M059J (cell line): ENCODE measurements around the gene ANKRD28. TPM values are rescaled to one million over a fixed set of nuclear protein-coding genes. Genes with fewer than 3 reads are reported as not detected.
"Not testable (repeated sequence)": the region's sequence is repeated elsewhere in the genome, so short reads cannot be mapped to it uniquely, and the experiment has no call there.

Source experiments
- DNase-seq: peaks from one replicate; pipeline ENCODE4 v3.0.0-alpha.2; 2012; ENCODE audit warnings: low read depth
- total RNA-seq: library from RNA; depleted of rRNA; stranded (reverse); fragments of >200 nt; shearing (Covaris generic); gene quantifications from 2 replicates; pipeline ENCODE4 v1.2.3, GENCODE V29; 2014; rRNA removed

Gene ANKRD28
- total RNA-seq, result 32.2 and 41.9 TPM in 2 replicates

DNA sequence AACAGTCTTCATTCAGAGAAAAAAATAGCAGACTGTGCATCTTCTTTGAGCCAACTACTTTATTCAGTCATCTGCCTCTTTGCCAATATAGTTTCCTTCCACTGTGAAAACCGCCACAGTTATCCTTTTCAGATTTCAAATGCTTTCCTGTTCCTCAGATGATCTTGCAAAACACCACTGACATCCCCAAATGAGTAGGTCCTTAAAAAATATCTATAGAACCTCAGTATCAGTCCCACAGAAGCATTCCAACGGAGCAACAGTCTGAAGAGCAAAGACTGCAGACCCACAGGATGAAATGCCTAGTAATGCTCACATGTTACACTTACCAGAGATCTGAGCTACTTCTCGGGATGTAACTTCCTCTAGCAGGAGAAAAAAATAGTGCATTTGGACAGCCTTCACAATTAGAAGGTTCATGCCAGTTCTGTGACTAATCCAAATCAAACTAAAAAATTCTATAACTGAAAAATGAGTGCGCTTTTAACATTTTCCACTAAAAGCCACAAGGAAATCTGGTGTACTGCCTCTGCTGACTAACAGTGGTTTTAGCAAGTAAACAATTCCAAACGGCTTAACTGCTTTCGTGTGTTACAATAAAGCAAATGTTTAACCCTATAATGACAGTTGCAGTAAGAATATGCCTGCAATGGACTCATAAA is at the start of gene ANKRD28:
Gene ANKRD28, minus strand, starts transcription at position 338 of the 662 bp plus-strand sequence. CDS start 1,458 bp downstream, outside the sequence.
- DNase-seq, result peak; percentile 95

- DNase-seq, result no peak
Observed at GRCh38 chr3:15847239-15847638, 49.5 kb upstream of the ANKRD28 start.

- no peak for DNase-seq
Observed at GRCh38 chr3:15846606-15847005, 48.8 kb upstream of the ANKRD28 start.

GRCh38 chr3:15845475-15845874 is 47.7 kb upstream of the ANKRD28 start:
- no peak for DNase-seq

DNA sequence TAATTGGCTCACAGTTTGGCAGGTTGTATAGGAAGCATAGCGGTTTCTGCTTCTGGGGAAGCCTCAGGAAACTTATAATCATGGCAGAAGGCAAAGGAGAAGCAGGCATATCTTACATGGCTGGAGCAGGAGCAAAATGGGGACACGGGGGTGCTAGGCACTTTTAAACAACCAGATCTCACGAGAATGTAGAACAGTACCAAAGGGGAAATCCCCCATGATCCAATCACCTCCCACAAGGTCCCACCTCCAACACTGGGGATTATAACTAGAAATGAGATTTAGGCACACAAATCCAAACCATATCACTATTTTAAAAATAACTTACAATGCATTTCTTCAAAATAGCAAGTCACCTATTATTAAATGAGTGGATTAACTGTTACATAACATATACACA is 47.1 kb upstream of the ANKRD28 start:
- no peak for DNase-seq

GRCh38 chr3:15841091-15841973 is 43.6 kb upstream of the ANKRD28 start:
- DNase-seq, result not testable (repeated sequence)

DNA sequence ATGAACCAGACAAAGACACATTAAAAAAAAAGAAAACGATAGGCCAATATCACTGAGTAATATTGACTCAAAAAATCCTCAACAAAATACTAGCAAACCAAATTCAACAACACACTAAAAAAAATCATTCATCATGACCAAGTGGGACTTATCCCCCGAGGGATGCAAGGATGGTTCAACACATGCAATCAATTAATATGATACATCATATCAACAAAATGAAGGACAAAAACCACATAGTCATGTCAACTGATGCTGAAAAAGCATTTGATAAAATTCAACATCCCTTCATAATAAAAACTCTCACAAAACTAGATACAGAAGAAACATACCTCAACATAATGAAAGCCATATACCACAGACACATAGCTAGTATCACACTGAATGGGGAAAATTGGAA is 41.8 kb upstream of the ANKRD28 start:
- DNase-seq, result no peak

DNA sequence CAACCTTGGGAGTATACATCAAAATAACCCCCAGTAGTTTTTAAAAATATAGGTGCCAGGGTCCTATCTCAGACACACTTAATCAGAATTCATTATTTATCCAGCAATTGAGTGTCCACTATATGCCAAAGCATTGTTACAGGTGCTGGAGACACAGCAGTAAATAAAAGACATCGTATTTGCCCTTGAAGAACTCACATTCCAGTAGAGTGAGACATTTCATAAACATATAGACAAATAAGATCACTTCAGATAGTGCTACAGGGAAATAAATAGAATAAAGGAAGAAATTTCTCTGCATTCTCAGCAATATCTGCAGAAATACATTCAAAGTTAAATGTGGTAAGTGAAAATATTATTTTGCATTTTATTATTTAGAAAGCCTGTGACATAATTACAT is 34.1 kb upstream of the ANKRD28 start:
- DNase-seq, result no peak

DNA sequence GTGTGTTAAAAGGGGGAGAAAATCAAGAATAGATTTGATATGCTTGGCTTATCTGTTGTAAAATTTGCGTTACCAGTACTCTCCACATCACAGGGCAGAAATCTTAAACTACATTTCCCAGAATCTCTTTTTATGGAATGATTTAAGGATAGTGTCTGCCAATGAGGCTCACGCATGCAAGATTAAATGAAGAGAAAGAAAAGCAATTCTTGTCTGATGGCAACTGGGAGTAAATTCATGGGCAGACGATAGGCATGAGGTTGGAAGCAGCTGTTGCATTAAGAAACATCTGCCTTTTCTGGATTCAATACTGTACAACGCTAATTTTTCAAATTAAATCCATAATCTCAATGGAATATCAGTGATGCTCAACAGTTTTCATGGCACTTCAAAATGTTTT is 27.2 kb upstream of the ANKRD28 start:
- no peak for DNase-seq

- no peak for DNase-seq
Observed at GRCh38 chr3:15823092-15823491, 25.3 kb upstream of the ANKRD28 start.

GRCh38 chr3:15822281-15822680 is 24.5 kb upstream of the ANKRD28 start:
- no peak for DNase-seq

- peak; percentile 14 for DNase-seq
Observed at GRCh38 chr3:15820911-15821310, 23.1 kb upstream of the ANKRD28 start.

GRCh38 chr3:15819576-15819975 is 21.8 kb upstream of the ANKRD28 start:
- no peak for DNase-seq

GRCh38 chr3:15819043-15819442 is 21.3 kb upstream of the ANKRD28 start:
- no peak for DNase-seq

GRCh38 chr3:15815696-15816095 is 17.9 kb upstream of the ANKRD28 start:
- peak; percentile 74 for DNase-seq

GRCh38 chr3:15813079-15813478 is 15.3 kb upstream of the ANKRD28 start:
- DNase-seq, result not testable (repeated sequence)

GRCh38 chr3:15812183-15812582 is 14.4 kb upstream of the ANKRD28 start:
- peak; percentile 29 for DNase-seq

DNA sequence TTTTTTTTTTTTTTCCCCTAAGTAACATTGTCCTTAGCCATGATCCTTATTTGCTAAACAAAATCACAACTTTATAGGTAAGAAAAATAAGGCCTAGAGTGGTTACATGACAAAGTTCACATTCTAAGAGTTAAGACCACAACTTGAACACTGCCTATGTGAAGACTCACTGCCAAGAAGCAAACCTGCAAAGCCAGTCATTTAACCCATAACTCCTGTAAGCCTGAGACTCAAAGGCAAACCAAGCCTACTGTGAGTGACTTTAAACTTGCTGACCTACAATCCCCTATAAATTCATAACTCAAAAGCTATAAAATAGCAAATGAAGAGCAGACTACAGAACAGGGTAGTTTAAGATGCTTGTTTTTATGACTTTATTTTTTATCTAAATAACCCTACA is 12.9 kb upstream of the ANKRD28 start:
- DNase-seq, result no peak

DNA sequence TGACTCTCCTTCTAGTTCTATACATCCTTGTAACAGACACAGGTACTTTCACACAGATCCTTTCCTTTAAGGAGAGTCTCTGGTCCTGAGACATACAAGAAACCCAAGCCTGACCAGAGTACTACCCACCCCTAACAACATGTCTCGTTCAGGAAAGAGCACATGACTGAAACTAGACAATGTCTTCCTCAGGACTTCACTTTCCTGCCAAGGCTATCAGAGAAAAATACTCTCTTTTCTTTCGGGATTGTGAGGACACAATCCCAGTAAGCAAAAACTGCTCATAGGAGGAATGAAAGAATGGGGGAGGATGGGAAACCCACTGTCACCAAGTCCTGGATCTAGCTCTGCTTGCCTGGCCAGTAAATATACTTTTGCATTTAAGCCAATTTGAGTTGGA is 11.5 kb upstream of the ANKRD28 start:
- DNase-seq, result no peak

DNA sequence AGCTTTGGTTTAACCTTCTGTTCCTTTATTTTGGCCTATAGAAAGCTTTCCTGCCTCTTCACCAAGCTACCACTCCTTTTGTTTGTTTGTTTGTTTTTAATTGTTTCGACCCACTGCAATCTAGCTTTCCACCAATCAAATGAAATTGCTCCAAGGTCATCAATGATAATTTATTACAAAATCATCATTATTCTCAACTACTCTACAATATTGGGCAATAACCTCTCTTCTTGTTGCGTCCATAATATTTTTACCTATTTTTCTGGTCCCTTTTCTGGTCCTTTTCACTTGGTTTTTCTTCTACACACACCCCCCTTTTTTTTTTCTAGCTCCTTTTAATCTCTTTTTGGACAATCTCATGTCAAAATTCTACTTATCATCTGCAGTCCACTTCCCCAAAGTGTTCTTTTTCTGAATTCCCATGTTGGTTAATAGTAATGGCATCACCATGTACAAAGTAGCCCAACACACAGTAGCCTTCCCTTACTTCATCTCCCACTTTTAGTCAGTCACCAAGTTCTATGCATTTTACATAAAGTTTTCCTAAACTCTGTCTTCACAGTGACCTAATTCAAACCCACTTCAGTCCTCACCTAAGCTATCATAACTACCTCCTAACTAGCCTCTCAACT is 11.0 kb upstream of the ANKRD28 start:
- no peak for DNase-seq

GRCh38 chr3:15805756-15806266 is 8.0 kb upstream of the ANKRD28 start:
- DNase-seq, result peak; percentile 72

DNA sequence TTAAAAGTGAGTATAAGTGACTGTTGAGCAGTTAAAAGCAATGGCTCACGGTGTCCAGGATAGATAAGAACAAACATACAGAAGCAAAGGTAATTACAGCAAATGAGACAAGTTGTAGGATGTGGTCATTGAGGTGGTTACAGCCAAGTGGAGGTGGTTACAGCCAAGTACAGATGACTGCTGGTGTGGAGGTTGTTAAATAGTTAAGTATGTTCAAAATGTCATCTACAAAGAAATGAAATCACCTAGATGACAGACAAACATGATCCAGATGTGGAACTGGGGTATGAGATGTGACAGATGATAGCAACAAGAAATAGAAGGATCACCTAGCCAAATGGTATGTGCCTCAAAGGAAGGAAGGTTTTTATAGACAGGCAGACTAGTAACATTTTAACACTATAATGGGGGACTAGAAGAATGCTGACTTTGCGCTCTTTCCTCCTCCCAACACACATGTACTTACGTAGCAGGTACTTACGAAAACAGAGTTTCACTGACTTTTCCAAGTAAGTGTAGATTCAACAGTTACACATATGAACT is 6.8 kb upstream of the ANKRD28 start:
- peak; percentile 26 for DNase-seq
